ENCODE data around the gene EFEMP2. TPM values are rescaled to one million over a fixed set of nuclear protein-coding genes. Genes with fewer than 3 reads are reported as not detected.

Gene EFEMP2
- total and polyA plus RNA-seq, 4 donors = 34.2 to 67.0 (median 53.8) TPM

- TF ChIP-seq, protein P1, sequence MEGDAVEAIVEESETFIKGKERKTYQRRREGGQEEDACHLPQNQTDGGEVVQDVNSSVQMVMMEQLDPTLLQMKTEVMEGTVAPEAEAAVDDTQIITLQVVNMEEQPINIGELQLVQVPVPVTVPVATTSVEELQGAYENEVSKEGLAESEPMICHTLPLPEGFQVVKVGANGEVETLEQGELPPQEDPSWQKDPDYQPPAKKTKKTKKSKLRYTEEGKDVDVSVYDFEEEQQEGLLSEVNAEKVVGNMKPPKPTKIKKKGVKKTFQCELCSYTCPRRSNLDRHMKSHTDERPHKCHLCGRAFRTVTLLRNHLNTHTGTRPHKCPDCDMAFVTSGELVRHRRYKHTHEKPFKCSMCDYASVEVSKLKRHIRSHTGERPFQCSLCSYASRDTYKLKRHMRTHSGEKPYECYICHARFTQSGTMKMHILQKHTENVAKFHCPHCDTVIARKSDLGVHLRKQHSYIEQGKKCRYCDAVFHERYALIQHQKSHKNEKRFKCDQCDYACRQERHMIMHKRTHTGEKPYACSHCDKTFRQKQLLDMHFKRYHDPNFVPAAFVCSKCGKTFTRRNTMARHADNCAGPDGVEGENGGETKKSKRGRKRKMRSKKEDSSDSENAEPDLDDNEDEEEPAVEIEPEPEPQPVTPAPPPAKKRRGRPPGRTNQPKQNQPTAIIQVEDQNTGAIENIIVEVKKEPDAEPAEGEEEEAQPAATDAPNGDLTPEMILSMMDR (IDR thresholded peaks at IDR 0.05; ENCODE audit: control extremely low read depth, extremely low read depth) = no peak
- peak overlapping the region; percentile 37 to 53 for H3K9ac ChIP-seq (ENCODE audit: insufficient read depth in 1 of 2, low read length in 2 of 2)
- DNase-seq (no peak), ATAC-seq (ENCODE audit: insufficient read depth, low FRiP score) (no peak)
- H3K36me3 ChIP-seq (ENCODE audit: control insufficient read depth in 4 of 4, insufficient read depth in 4 of 4, low read length in 4 of 4) = peaks cover 0 to 2% (median 0%) of the 10 kb centered on the region in 4 donors
- peaks cover 0 to 5% (median 2%) of the 10 kb centered on the region in 5 donors for H3K4me1 ChIP-seq (ENCODE audit: control insufficient read depth in 5 of 5, insufficient read depth in 5 of 5, low read length in 5 of 5)
- no peak overlapping the region for H3K4me3 ChIP-seq
- WGBS, 2 donors = 62 to 71% methylated on average over 5 of the region's 5 CpGs
- H3K27ac ChIP-seq (ENCODE audit: low read depth in 1 of 2, low read length in 1 of 2) = no peak overlapping the region
- H3K27me3 ChIP-seq (ENCODE audit: control insufficient read depth in 3 of 3, insufficient read depth in 3 of 3, low read length in 2 of 3) = peaks cover 0 to 1% (median 0%) of the 10 kb centered on the region in 3 donors
- no peaks in the 10 kb centered on the region for H3K9me3 ChIP-seq (ENCODE audit: control insufficient read depth in 4 of 4, insufficient read depth in 3 of 4, low read length in 3 of 4)
Observed at GRCh38 chr11:65817312-65817834, 55.2 kb downstream of the EFEMP2 start.

GRCh38 chr11:65816696-65817095 lies 55.9 kb downstream of the EFEMP2 start:
- peaks cover 0 to 5% (median 2%) of the 10 kb centered on the region in 5 donors for H3K4me1 ChIP-seq (ENCODE audit: control insufficient read depth in 5 of 5, insufficient read depth in 5 of 5, low read length in 5 of 5)
- WGBS, 2 donors = 76 to 92% methylated on average over 3 of the region's 3 CpGs
- H3K36me3 ChIP-seq (ENCODE audit: control insufficient read depth in 4 of 4, insufficient read depth in 4 of 4, low read length in 4 of 4) = peaks cover 0 to 2% (median 0%) of the 10 kb centered on the region in 4 donors
- H3K27ac ChIP-seq (ENCODE audit: low read depth in 1 of 2, low read length in 1 of 2) = no peak overlapping the region
- TF ChIP-seq, protein P1 (IDR thresholded peaks at IDR 0.05; ENCODE audit: control extremely low read depth, extremely low read depth) = no peak
- H3K4me3 ChIP-seq = no peak overlapping the region
- H3K9me3 ChIP-seq (ENCODE audit: control insufficient read depth in 4 of 4, insufficient read depth in 3 of 4, low read length in 3 of 4) = no peaks in the 10 kb centered on the region
- DNase-seq = no peak
- ATAC-seq (ENCODE audit: insufficient read depth, low FRiP score) = no peak
- peaks cover 0 to 6% (median 3%) of the 10 kb centered on the region in 3 donors for H3K27me3 ChIP-seq (ENCODE audit: control insufficient read depth in 3 of 3, insufficient read depth in 3 of 3, low read length in 2 of 3)
- H3K9ac ChIP-seq (ENCODE audit: insufficient read depth in 1 of 2, low read length in 2 of 2) = no peak overlapping the region

Other genes starting within 250 kb of the EFEMP2 start
- gene SIPA1, start 234.7 kb downstream of the EFEMP2 start, total RNA-seq = 10 to 100 TPM; 39.7 to 82.8 TPM
- gene SIPA1, start 234.7 kb downstream of the EFEMP2 start, polyA plus RNA-seq = 100 to 1,000 TPM in 1 of 2 donors, 10 to 100 TPM in 1; 82.8 to 102 TPM
- gene RELA, start 209.9 kb downstream of the EFEMP2 start, total RNA-seq = 10 to 100 TPM; 50.2 to 72.6 TPM
- 10 to 100 TPM; 34.8 to 65.8 TPM for gene RELA, start 209.9 kb downstream of the EFEMP2 start, polyA plus RNA-seq
- gene KAT5, start 160.5 kb downstream of the EFEMP2 start, total RNA-seq = 10 to 100 TPM; 45.3 to 88.6 TPM
- 10 to 100 TPM; 70.0 to 95.3 TPM for gene KAT5, start 160.5 kb downstream of the EFEMP2 start, polyA plus RNA-seq
- gene RNASEH2C, start 152.0 kb downstream of the EFEMP2 start, total RNA-seq = 10 to 100 TPM; 21.8 to 62.3 TPM
- 10 to 100 TPM; 88.5 to 97.7 TPM for gene RNASEH2C, start 152.0 kb downstream of the EFEMP2 start, polyA plus RNA-seq
- gene AP5B1, start 91.8 kb downstream of the EFEMP2 start, total RNA-seq = 10 to 100 TPM in 1 of 2 donors, 1 to 10 TPM in 1; 8.6 to 35.5 TPM
- 10 to 100 TPM; 13.0 to 35.1 TPM for gene AP5B1, start 91.8 kb downstream of the EFEMP2 start, polyA plus RNA-seq
- gene OVOL1, start 85.7 kb downstream of the EFEMP2 start, total RNA-seq = under 1 TPM; 0.17 to 0.77 TPM
- gene OVOL1, start 85.7 kb downstream of the EFEMP2 start, polyA plus RNA-seq = 1 to 10 TPM in 1 of 2 donors, under 1 TPM in 1; 0.96 to 1.4 TPM
- under 1 TPM; 0.52 to 0.77 TPM for gene SNX32, start 38.8 kb downstream of the EFEMP2 start, total RNA-seq
- gene SNX32, start 38.8 kb downstream of the EFEMP2 start, polyA plus RNA-seq = under 1 TPM; 0.14 to 0.88 TPM
- 100 to 1,000 TPM; 387 to 967 TPM for gene CFL1, start 14.6 kb downstream of the EFEMP2 start, total RNA-seq
- 1,000 to 10,000 TPM in 1 of 2 donors, 100 to 1,000 TPM in 1; 493 to 1,282 TPM for gene CFL1, start 14.6 kb downstream of the EFEMP2 start, polyA plus RNA-seq
- 10 to 100 TPM; 35.0 to 61.4 TPM for gene MUS81, start 12.4 kb downstream of the EFEMP2 start, total RNA-seq
- 10 to 100 TPM; 46.2 to 62.2 TPM for gene MUS81, start 12.4 kb downstream of the EFEMP2 start, polyA plus RNA-seq
- gene CTSW, start 7.0 kb upstream of the EFEMP2 start, total RNA-seq = 1 to 10 TPM; 3.1 to 4.6 TPM
- 1 to 10 TPM; 2.9 to 8.7 TPM for gene CTSW, start 7.0 kb upstream of the EFEMP2 start, polyA plus RNA-seq
- gene FIBP, start 15.7 kb upstream of the EFEMP2 start, total RNA-seq = 10 to 100 TPM; 49.8 to 74.6 TPM
- 10 to 100 TPM; 47.1 to 77.2 TPM for gene FIBP, start 15.7 kb upstream of the EFEMP2 start, polyA plus RNA-seq
- 10 to 100 TPM; 20.7 to 55.4 TPM for gene CCDC85B, start 17.9 kb upstream of the EFEMP2 start, total RNA-seq
- 10 to 100 TPM; 52.5 to 63.4 TPM for gene CCDC85B, start 17.9 kb upstream of the EFEMP2 start, polyA plus RNA-seq
- gene FOSL1, start 27.6 kb upstream of the EFEMP2 start, total RNA-seq = 10 to 100 TPM in 1 of 2 donors, under 1 TPM in 1; 0.43 to 11.4 TPM
- gene FOSL1, start 27.6 kb upstream of the EFEMP2 start, polyA plus RNA-seq = 10 to 100 TPM; 19.2 to 19.9 TPM
- gene C11orf68, start 46.3 kb upstream of the EFEMP2 start, total RNA-seq = 10 to 100 TPM; 17.9 to 38.8 TPM
- gene C11orf68, start 46.3 kb upstream of the EFEMP2 start, polyA plus RNA-seq = 10 to 100 TPM; 26.8 to 30.8 TPM
- gene DRAP1, start 46.6 kb upstream of the EFEMP2 start, total RNA-seq = 10 to 100 TPM; 40.8 to 92.7 TPM
- gene DRAP1, start 46.6 kb upstream of the EFEMP2 start, polyA plus RNA-seq = 100 to 1,000 TPM in 1 of 2 donors, 10 to 100 TPM in 1; 99.4 to 140 TPM
- under 1 TPM; 0.34 TPM for gene TSGA10IP, start 72.7 kb upstream of the EFEMP2 start, total RNA-seq
- under 1 TPM; 0.07 to 0.20 TPM for gene TSGA10IP, start 72.7 kb upstream of the EFEMP2 start, polyA plus RNA-seq
- gene SART1, start 88.9 kb upstream of the EFEMP2 start, total RNA-seq = 10 to 100 TPM; 31.4 to 52.3 TPM
- 100 to 1,000 TPM in 1 of 2 donors, 10 to 100 TPM in 1; 44.3 to 145 TPM for gene SART1, start 88.9 kb upstream of the EFEMP2 start, polyA plus RNA-seq
- 10 to 100 TPM; 27.4 to 33.2 TPM for gene EIF1AD, start 129.4 kb upstream of the EFEMP2 start, total RNA-seq
- gene EIF1AD, start 129.4 kb upstream of the EFEMP2 start, polyA plus RNA-seq = 10 to 100 TPM; 22.0 to 29.9 TPM
- 100 to 1,000 TPM in 1 of 2 donors, 10 to 100 TPM in 1; 17.7 to 185 TPM for gene BANF1, start 129.7 kb upstream of the EFEMP2 start, total RNA-seq
- gene BANF1, start 129.7 kb upstream of the EFEMP2 start, polyA plus RNA-seq = 100 to 1,000 TPM; 132 to 315 TPM
- 10 to 100 TPM in 1 of 2 donors, 1 to 10 TPM in 1; 7.1 to 17.7 TPM for gene CST6, start 139.2 kb upstream of the EFEMP2 start, total RNA-seq
- gene CST6, start 139.2 kb upstream of the EFEMP2 start, polyA plus RNA-seq = 10 to 100 TPM; 31.7 to 38.8 TPM
- gene CATSPER1, start 153.7 kb upstream of the EFEMP2 start, total RNA-seq = 1 to 10 TPM in 1 of 2 donors, not detected in 1; 2.9 TPM
- 1 to 10 TPM; 3.1 to 3.3 TPM for gene CATSPER1, start 153.7 kb upstream of the EFEMP2 start, polyA plus RNA-seq
- gene GAL3ST3, start 176.4 kb upstream of the EFEMP2 start, total RNA-seq = not detected
- gene GAL3ST3, start 176.4 kb upstream of the EFEMP2 start, polyA plus RNA-seq = not detected
- 100 to 1,000 TPM; 130 to 187 TPM for gene SF3B2, start 179.6 kb upstream of the EFEMP2 start, total RNA-seq
- gene SF3B2, start 179.6 kb upstream of the EFEMP2 start, polyA plus RNA-seq = 100 to 1,000 TPM in 1 of 2 donors, 10 to 100 TPM in 1; 78.0 to 139 TPM
- 10 to 100 TPM; 42.8 to 48.8 TPM for gene PACS1, start 197.5 kb upstream of the EFEMP2 start, total RNA-seq
- 10 to 100 TPM; 22.2 to 26.6 TPM for gene PACS1, start 197.5 kb upstream of the EFEMP2 start, polyA plus RNA-seq